ENCODE data around the gene ZNF17.

GRCh38 chr19:57362419-57362818 lies 48.5 kb upstream of the ZNF17 start:
- TF ChIP-seq CTCF (IDR thresholded peaks at IDR 0.05 in 8 of 11, conservative IDR thresholded peaks at IDR 0.05 in 3 of 11) (no peak), POLR2A (IDR thresholded peaks at IDR 0.05) (no peak)

Measured in spleen (tissue), 7 donors.